Neural cell (in vitro differentiated cells): ENCODE data around the gene MACC1.

ENCODE experiments used
- CTCF ChIP-seq: fragments of 450-650 bp; IDR thresholded peaks from 2 replicates; pipeline ENCODE4 v1.5.1; 2014; ENCODE audit warnings: antibody characterized with exemption, mild to moderate bottlenecking, moderate library complexity; ENCODE audit not compliant: poor library complexity, severe bottlenecking
- EP300 ChIP-seq: fragments of 450-650 bp; conservative IDR thresholded peaks from 2 replicates; pipeline ENCODE4 v1.6.1; 2014; ENCODE audit warnings: antibody characterized with exemption, mild to moderate bottlenecking, moderate library complexity; ENCODE audit not compliant: poor library complexity, severe bottlenecking
- EZH2 ChIP-seq: fragments of 200-600, 300-800 bp; shearing (Covaris generic), sonication (generic); IDR thresholded peaks from 2 replicates; pipeline ENCODE4 v1.6.1; 2014; ENCODE audit warnings: antibody characterized with exemption, low read length, borderline replicate concordance, mild to moderate bottlenecking; ENCODE audit not compliant: insufficient read depth, poor library complexity, severe bottlenecking
- MXI1 ChIP-seq: fragments of 450-650 bp; conservative IDR thresholded peaks from 2 replicates; pipeline ENCODE4 v1.6.1; 2014; ENCODE audit warnings: antibody characterized with exemption, mild to moderate bottlenecking; ENCODE audit not compliant: poor library complexity, severe bottlenecking
- POLR2AphosphoS5 ChIP-seq: IDR thresholded peaks from 2 replicates; pipeline ENCODE4 v1.6.1; 2012
- RAD21 ChIP-seq: fragments of 450-650 bp; conservative IDR thresholded peaks from 2 replicates; pipeline ENCODE4 v1.6.1; 2014; ENCODE audit warnings: antibody characterized with exemption, mild to moderate bottlenecking, moderate library complexity
- REST ChIP-seq: IDR thresholded peaks from 2 replicates; pipeline ENCODE4 v1.6.1; 2012; ENCODE audit warnings: borderline replicate concordance
- SMC3 ChIP-seq: fragments of 450-650 bp; conservative IDR thresholded peaks from 2 replicates; pipeline ENCODE4 v1.6.1; 2014; ENCODE audit warnings: antibody characterized with exemption, mild to moderate bottlenecking, moderate library complexity; ENCODE audit not compliant: poor library complexity
- TAF1 ChIP-seq: IDR thresholded peaks from 2 replicates; pipeline ENCODE4 v1.6.1; 2012; ENCODE audit warnings: low read depth

DNA sequence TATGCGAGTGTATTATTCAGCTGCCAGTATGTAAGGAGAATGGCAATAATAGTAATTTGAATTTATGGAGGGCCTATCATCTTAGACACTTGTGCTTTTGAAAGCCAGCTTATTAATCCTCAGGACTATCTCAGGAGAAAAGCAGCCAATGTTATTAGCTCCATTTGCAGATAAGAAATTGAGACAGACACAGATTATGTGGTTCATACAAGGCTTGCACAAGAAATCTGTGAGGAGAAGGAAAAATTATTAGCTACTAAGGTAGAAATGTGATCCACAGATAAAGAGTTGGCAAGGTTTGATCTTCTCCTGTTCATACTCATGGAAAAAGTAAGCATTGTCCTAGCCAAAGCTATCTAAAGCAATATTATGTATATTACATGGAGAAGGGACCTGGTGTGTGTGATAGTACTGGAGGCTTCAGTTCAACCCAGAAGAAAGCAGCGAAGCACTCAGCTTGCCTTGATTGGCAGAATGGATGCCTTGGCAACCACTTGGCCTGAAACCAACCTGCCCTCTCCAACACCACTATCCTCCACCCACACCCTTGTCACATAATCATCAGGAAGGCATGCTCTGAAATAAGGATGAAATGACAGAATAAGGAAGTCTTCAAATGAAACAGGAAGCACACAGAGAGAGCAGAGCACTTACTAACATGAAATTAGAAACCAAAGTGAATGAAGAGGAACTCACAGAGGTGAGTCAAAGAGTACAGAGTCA lies 18.0 kb downstream of the MACC1 start:
- no peak for TF ChIP-seq CTCF
- TF ChIP-seq TAF1: no peak
- TF ChIP-seq SMC3: no peak
- TF ChIP-seq RAD21: no peak
- no peak for TF ChIP-seq EP300
- no peak for TF ChIP-seq POLR2AphosphoS5
- no peak for TF ChIP-seq EZH2
- TF ChIP-seq REST: no peak
- TF ChIP-seq MXI1: no peak
